NCI-H524 (cell line): Measurements from ENCODE around the gene LIG3.
"Not testable (repeated sequence)": the region's sequence is repeated elsewhere in the genome, so short reads cannot be mapped to it uniquely, and the experiment has no call there.

ENCODE experiments used
- DNase-seq, 2 experiments: peaks; one replicate each; lab custom pipeline; 2025; lab: John Stamatoyannopoulos, UW

LIG3 gene

GRCh38 chr17:35041390-35041789 is 61.1 kb downstream of the LIG3 start:
- no peak for DNase-seq

- no peak for DNase-seq
Measured at GRCh38 chr17:35044181-35044580, 63.9 kb downstream of the LIG3 start.

GRCh38 chr17:35045458-35045979 is 65.2 kb downstream of the LIG3 start:
- DNase-seq, result not testable (repeated sequence)

- DNase-seq, result no peak
Measured at GRCh38 chr17:35046245-35046644, 65.9 kb downstream of the LIG3 start.

- peak; percentile 0 to 17 for DNase-seq
Measured at GRCh38 chr17:35046740-35047283, 66.5 kb downstream of the LIG3 start.

GRCh38 chr17:35048685-35049379 is 68.5 kb downstream of the LIG3 start:
- no peak for DNase-seq

- DNase-seq, result no peak
Measured at GRCh38 chr17:35050170-35050569, 69.9 kb downstream of the LIG3 start.

GRCh38 chr17:35051183-35051578 is 70.9 kb downstream of the LIG3 start:
- no peak for DNase-seq

- DNase-seq, result no peak
Measured at GRCh38 chr17:35051579-35052240, 71.4 kb downstream of the LIG3 start.

GRCh38 chr17:35052241-35052610 is 71.9 kb downstream of the LIG3 start:
- DNase-seq, result no peak

GRCh38 chr17:35052780-35053179 is 72.5 kb downstream of the LIG3 start:
- DNase-seq, result no peak

- no peak for DNase-seq
Measured at GRCh38 chr17:35053204-35053603, 72.9 kb downstream of the LIG3 start.

GRCh38 chr17:35056013-35056412 is 75.7 kb downstream of the LIG3 start:
- DNase-seq, result no peak

GRCh38 chr17:35057332-35057915 is 77.1 kb downstream of the LIG3 start:
- DNase-seq, result no peak
